Fibroblast of peridontal ligament (primary cell): ENCODE data around the gene VWA5B1.

Source experiments
- DNase-seq: peaks from one replicate; pipeline ENCODE4 v3.0.0-alpha.2; 2010; ENCODE audit errors: extremely low read depth

Gene VWA5B1

DNA sequence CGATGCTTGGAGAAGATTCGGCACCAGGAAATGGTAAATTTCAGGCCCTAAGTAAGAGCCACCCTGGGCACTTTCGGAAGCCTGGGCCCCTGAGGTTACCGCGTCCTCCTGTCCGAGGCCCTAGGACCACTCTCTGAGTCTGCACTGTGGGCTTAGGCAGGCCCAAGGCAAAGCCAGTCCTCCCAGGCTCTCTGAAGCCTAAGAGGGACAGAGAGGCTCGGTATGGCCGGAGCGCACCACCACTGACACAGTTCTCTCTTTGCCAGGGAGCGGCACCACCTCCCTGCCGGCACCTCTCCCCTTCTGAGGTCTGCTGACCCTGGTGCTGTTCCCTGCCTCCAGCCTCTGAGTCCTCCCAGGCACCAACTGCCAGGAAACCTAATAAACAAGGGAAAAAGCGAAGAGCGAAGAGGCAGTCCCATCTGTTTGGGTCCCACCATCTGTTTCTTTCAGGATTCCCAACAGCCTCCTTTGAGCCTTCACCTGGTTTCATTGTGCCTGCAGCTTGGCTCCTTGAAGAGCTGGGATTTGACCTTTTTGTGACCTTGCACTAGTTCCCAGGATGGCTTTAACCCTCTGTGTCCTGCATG, 57.7 kb downstream of the VWA5B1 start:
- DNase-seq: no peak

DNA sequence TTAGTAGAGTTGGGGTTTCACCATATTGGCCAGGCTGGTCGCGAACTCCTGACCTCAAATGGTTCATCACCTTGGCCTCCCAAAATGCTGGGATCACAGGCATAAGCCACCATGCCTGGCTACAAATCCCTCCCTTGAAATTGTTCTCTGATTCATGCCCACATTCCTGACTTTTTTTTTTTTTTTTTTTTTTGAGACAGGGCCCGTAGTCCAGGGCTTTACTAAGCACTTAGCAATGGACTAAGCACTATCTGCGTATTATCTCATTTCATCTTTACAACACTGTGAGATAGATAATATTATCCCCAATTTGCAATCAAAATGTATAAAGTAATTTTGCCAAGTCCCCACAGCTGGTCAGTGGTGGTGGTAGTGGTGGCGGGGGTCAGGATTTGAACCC, 58.9 kb downstream of the VWA5B1 start:
- DNase-seq: no peak

DNA sequence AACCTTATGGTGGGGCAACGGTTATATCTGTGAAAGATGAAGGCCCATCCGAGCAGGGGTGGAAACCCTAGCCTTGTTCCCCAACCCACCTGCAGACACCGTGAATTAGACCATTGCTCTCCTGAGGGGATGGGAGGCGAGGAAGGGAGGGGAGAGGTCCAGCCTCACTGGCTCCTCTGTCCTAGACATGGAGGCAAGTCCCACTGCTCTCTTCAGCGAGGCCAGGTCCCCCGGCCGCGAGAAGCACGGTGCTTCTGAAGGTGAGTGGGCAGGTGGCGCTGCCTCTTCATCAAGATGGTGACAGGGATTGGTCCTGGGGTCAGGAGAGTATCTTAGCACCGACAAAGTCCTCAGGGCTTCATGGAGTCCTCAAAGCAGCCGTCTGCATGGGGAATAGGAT, 59.3 kb downstream of the VWA5B1 start:
- DNase-seq: no peak

DNA sequence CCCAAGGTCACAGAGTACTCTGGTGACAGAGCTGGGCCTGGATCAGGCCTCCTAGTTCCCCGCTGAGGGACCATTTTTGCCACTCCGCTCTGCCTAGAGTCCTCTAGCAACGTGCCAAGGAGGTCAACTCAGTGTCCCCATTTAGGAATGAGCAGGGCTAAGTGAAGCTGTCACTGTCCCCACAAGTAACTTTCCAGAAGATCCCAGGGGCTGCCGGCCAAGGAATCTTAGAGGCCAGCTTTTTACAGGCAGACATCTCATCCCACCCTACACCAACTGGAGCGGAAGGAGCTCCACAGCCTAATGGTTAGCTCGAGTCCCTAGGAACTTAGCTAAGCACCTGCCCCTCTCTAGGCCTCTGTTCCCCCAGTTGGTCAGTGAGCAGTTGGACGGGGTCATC, 59.7 kb downstream of the VWA5B1 start:
- DNase-seq: no peak

DNA sequence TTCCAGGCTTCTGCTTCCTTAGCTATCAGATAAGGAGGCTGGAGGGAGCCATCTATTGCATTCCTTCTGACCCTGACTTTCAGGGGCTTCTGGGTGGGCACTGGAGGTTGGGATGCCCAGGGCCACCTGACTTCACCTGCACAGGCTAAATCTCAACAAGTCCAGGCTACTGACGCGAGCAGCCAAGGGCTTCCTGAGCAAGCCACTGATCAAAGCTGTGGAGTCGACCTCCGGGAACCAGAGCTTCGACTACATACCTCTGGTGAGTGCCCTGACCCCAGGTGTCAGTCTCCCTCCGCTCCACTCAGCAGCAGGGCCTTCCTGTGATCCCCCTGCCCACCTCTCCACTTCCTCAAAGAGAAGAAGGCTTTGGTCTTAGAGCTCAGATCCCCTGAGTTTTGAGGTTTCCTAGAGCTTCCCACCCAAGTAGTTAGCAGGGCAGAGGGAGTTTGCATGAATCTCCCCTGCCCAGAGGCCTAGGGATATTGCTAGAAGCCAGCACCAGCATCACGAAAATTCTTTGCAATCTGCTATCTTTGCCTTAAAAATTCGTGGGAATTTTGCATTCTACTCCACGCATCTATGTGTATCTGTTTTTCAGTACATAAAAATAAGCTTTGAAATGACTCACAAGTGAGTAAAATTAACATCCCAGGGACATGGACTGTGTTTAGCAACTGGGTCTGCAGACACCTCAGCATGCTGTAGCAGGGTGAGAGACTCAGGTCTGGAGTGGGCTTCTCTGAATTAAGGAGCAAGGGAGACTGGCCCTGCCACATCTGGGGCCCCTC, 61.4 kb downstream of the VWA5B1 start:
- DNase-seq: no peak

DNA sequence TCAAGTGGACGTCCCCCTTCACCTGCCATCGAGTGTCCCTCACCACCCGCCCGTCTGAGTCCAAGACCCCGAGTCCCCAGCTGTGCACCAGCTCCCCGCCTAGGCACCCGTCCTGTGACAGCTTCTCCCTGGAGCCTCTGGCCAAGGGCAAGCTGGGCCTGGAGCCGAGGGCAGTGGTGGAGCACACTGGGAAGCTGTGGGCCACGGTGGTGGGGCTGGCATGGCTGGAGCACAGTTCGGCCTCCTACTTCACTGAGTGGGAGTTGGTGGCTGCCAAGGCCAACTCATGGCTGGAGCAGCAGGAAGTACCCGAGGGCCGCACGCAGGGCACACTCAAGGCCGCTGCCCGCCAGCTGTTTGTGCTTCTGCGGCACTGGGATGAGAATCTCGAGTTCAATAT, 63.2 kb downstream of the VWA5B1 start:
- no peak for DNase-seq

DNA sequence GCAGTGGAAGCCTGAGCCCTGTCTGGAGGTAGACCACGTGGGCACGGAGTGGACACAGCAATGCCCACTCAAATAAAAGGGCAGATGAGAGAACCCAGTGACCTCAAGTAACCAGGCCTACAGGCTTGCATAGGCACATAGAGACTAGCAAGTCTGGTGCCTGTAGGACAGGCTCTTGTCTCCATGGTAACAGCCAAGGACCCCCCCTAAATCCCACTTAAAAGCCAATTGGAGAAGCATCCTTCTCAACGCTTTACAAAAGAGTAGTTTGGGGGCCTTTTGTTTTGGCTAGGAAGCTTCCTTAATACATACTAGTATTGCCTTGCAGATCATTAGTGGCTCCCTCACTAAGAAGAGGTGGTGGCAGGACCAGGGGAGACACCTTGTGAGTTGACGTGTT, 63.9 kb downstream of the VWA5B1 start:
- DNase-seq: no peak

DNA sequence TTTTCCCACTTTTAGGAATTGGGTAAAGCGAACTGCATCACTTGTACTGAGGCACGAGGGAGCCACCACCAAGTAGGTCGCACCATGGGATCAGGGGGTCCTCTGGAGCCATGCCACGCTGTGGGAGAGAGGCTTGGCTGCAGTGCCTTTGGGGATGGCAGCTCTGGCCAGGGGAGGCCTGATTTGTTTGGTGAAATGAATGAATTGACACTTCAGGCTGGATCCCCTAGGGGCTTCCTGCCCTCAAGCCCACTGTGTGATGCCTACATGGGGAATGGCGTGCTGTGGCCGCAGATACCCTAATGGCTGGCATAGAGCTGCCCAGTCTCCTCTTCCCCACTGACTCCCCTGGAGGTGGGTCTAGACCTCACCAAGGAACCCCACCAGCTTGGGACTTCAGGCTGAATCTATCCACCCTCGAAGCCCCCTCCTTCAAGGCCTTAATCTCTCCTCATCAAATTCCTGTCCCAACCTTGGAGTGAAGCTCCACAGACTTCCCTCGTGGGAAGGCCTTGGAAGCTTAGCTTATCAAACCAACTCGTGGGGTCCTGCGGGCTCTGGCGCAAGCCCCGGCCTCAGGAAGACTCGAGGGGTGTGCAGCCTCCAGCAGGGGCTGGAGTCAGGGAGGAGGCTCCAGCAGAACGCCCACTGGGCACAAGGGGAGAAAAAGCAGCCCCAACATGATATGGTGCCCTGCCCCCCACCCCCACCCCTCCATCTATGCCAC, 64.6 kb downstream of the VWA5B1 start:
- DNase-seq: no peak

DNA sequence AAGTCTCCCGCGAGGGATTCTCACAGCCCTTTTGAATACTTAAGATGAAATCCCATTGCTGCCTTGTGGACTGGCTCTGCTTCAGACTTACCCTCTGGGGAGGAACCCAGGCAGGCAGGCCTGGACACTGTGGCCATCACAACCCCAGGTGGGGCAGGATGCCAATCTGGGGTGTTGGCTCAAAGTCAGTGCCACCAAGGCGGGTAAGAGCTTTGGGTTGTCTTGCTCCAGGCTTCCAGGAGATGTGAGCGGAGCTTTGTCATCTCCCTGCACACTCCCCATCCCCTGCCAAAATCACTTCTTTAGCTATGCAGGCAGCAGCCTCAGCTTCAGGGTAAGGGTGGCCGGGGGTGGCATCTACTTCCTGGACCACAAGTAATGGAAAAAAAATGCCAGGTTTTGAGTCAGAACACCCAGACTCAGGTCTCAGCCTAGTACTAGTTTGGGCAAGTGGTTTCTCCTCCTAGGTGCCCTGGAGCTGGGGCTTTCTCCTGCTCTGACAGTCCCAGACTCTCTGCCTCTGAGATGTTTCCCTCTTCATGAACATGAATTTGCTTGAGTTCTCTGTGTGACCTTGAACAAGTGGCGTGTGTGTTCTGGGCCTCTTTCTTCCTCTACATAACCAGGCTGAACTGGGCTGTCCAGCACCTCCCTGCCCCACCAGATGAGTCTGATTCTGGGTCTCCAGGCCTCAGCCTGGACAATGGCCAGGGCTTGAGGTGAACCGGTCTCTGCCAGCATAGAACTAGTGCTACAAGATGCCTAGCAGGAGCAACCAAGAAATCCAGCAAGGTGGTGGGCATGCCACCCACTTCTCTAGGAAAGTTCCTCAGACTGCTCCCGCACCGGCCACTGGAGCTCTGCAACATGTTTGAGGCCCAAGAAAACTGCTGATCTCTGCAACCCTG, 65.4 kb downstream of the VWA5B1 start:
- DNase-seq: no peak

DNA sequence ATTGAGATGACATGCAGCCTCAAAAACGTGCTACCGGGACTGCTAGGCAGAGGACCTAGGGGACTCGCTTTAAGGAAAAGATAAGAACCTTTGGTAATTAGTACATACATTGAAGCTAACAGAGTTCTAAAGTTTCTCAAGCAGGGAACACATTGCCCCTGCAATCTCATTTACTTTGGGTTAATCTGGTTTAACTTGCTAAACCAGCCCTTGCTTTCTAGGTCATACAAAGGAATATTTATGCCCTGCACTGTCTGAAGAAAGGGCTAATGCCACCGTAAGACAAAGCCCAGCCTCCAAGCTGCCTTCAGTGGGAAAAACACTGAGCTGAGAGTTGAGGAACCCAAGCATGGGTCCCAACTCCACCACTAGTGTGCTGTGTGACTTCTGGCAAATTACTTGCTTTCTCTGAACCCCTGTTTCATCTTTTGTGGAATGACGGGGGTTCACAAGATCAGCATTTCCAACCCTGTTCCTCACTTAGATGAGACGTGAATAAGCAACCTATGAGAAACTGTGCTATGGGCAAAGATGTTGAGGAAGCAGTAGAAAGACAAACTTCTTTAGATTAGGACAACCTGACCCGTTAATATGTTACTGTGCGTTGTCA, 66.3 kb downstream of the VWA5B1 start:
- DNase-seq: no peak

DNA sequence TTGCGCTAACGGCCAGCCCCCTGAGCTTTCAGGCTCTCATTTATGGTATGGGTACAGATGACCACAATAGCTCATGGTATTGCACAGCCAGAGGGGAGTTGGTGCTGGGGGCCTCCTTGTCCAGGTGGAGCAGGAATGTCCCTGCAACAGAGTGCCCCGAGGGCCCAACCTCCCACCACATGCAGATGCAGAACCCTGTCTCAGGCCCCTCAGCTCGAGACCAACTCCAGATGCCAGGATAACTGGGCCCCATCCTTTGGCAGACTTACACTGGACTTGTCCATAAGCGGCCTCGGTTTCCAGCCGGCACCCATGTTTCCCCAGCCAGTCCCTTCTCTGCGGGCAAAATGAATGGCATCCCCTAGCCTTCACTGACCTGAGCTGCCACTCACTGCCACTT, 67.1 kb downstream of the VWA5B1 start:
- no peak for DNase-seq

DNA sequence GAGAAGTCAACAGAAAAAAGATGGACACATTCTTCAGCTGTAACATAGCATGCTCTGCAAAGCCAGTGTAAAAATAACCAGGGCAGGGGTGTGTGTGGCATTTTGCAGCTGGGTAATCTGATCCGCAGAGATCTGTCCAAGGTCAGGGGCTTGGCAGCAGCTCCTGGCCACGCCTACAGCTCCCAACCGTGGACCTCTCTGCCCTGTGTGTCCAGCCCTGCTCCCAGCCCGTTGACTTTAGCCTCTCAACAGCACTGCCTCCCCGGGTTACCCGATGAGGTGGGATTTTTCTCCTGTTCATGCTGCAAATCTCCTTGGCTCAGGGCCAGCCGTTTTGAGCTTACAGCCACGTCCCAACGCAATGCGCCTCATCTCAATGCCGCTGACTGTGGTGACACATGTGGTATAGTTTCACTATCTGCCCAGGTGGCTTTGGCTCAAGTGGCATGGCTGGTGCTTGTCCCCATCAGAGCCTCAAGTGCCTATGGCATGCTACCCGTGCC, 68.1 kb downstream of the VWA5B1 start:
- peak; percentile 77 for DNase-seq

DNA sequence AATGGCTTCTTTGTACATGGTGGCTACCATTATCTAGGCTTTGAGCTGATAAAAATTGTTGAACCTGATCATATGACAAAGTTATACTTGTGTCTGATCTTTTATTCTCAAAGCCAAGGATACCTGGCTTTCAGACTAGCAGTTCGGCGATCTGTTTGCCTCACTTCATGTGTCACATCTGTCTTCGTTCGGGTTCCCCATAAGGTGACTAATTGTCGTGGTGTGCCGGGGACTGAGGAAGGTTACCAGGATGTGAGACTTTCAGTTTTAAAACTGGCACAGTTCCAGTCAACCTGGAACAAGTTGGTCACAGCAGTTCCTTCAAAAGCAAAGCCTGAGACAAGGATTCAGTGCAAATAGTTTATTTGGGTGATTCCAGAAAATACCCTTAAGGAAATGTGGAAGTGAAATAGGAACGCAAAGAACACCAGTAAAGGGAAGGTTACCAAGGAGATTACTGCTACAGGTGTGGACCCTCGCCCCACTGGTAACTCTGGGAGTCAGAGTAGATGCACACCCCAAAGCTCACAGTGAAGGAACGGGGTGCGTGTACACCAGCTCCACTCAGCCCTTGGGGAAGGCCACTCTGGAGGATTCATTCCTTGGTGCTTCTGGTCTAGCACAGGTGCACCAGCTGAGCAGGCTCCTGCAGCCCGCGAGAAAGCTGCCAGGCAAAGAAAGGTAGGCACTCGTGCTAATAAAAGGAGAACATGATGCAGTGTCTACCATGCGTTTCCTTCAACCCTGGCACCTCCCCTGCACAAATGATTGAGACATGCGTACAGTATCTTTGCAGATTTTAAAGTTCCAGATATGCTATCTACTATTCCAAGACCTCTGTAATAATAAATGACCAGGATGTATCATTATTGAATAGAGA, 69.0 kb downstream of the VWA5B1 start:
- DNase-seq: no peak

DNA sequence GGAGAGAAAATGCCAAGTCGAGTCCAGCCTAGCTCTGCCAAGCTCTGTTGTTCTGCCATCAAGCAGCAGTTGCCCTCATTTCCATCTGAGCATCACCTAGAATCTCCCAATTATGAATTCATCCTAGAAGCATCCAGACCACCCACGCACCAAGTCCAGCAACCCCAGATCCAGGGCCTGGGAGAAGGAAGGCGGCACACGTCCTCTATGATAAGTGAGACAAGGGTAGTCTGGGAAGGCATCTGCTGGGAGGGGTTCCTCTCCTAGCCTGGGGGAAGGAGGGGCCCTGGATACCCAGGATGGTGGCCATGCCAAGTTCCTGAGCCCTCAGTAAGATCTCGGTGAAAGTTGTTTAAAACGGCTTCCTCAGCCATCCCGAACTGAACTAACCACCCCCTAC, 70.7 kb downstream of the VWA5B1 start:
- no peak for DNase-seq

DNA sequence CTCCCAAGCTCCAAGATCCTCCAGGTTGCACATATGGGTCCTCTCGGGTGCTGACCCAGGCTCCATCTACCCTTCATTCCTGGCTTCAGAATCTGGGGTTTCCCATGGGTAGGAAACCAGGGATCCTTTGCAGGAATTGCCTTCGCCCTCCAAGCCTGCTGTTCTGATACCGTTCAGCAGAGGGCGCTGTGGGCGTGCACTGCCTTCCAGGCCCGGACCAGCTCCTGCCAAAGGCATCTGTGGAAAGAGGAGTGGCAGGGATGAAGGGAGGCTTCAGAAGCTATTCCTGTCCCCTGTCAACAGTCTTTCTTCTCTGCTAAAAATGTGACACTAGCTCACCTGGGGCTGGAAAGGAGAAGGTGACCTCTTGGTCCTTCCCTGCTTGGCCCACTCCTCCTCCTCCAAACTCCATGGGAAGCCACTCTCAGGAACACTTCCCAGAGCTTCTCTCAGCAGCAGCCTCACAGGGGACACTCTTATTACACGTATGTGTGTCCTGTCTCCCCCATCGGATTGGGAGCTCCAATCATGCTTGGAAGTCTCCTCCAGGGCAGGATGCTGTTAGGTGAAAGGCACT, 71.2 kb downstream of the VWA5B1 start:
- peak; percentile 64 for DNase-seq

DNA sequence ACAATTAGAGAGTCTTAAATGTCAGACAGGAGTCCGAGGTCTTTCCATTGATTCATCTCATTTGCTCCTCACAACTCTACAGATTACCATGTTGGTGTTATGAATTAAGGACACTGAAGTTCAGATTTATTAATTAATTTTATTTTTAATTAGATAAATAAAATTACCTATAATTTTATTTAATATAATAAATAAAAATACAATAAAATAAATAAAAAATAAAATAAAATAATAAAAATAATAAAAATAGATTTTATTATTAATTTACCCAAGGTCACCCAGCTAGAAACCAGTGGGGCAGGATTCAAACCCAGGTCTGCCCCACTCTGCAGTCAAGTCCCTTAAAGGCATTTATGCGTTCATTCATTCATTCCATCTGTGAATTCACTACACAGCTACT, 72.2 kb downstream of the VWA5B1 start:
- no peak for DNase-seq

DNA sequence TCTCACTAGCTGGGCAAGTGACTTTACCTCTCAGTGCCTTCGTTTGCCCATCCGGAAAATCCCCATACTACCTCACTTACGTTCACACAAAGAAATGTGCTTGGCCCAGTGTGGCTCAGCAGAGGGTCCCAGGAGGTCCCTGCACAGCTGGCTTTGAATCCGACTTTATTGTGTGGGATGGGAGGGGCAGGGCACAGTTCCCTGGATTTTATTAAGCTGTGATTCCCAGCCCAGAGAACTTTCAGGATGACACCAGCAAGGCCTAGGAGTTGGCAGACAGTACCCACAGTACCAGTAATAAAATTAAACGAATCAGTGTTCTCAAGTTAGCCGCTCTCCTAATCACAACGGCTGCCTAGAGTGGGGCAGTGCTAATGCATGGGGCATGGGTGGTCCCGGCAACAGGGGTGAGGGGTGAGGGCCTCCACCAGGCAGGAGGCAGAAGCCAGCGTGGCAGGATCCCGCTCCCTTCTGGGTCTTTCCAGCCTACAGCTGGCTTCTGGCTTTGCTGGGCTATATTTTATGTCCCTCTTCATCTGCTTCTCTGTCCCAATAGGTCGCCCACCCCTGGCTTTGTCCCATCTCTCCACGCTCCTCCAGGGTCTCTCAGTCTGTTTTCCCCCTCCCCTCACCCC, 74.9 kb downstream of the VWA5B1 start:
- no peak for DNase-seq

DNA sequence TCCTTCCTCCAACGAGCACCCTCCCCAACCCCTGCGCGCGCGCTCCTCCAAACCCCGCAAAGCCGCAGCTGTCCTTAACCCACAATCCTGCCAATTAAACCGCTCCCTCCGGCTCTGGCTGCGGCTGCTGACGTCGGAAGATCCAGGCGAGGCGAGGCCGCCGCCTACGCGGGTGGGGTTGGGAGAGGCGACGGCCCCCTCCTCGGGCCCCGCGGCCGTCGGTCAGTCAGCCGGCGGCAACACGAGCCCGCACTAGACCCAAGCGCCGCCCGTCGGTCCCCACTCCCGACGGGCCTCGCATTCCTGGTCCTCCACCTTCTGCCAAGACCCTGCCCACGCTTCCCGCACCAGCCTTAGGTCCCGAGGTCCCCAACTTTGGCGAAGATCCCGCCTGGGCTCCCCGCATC, 75.4 kb downstream of the VWA5B1 start:
- no peak for DNase-seq

DNA sequence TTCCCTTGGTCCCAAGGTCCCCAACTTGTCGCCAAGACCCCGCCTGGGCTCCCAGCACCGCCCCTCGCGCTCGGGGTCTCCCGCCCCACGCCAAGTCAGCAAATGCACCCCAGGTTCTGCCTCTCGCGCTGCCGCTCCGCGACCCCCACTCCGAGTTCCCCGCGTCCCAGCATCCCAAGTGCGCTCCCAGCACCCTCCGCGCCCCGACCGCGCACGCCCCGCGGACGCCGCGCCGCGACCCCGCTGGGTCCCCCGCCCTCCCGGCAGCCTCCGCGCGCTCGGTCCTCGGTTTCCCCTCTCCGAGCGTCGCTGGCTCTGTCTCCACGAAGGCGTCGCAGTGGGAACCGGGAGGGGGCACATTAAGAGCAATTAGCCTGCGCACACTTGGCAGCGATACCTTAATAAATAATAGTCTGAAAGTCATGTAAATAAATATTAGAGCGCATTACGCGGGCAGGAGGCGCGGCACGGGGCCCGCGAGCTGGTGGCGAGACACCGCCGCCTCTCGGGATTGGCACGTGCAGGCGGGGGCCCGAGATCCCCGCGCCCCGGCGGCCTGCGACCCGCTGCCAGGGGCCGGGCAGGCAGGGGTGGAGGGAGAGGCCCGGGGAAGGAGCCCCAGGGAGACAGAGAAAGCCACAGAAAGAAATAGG, 75.9 kb downstream of the VWA5B1 start:
- no peak for DNase-seq
